ENCODE data around the gene TSPAN14. TPM values are rescaled to one million over a fixed set of nuclear protein-coding genes. Genes with fewer than 3 reads are reported as not detected.

TSPAN14 gene
- total and polyA plus RNA-seq, 10 of the 15 experiments (the other 5 are each of a cell fraction or from before 2014, with no cell fraction given): 2.5 to 31.7 (median 17.9) TPM

DNA sequence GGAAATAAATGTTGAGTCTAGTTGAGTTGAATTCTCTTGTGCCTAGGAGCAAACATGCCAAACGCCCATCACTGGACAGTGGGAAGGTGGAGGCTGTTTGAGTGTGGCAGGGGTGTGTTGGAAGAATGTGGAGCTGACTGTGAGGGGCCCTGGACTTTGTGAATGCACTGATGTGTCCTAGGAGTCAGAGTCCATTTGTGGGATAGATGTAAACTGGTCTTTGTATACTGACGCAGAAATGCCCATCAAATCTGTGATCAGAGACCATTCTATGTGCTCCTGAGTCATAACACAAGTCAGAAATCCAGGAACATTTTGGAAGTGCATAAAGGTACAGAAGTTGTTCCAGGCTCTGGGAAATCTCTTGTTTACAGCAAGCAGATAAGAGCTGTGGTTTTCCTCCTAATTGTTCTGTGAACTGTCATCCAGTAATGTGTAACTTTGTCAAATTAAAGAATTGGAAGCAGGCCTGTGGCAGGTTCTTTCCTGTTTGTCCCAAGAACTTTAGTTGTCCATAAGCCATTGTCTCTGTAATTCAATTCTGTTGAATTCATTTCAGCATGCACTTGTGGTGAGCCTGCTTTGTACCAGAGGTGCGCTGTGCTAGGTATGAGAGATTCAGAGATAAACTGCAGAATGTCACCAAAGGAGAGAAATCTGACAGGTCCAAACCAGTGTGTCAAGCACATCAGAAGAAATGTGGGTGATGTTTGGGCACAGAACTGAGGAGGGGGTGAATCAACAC lies 38.2 kb upstream of the TSPAN14 start (continued):
- TF ChIP-seq ATF7 (IDR thresholded peaks at IDR 0.05; ENCODE audit: low read depth) (no peak), PAX8 (IDR thresholded peaks at IDR 0.05) (no peak)

DNA sequence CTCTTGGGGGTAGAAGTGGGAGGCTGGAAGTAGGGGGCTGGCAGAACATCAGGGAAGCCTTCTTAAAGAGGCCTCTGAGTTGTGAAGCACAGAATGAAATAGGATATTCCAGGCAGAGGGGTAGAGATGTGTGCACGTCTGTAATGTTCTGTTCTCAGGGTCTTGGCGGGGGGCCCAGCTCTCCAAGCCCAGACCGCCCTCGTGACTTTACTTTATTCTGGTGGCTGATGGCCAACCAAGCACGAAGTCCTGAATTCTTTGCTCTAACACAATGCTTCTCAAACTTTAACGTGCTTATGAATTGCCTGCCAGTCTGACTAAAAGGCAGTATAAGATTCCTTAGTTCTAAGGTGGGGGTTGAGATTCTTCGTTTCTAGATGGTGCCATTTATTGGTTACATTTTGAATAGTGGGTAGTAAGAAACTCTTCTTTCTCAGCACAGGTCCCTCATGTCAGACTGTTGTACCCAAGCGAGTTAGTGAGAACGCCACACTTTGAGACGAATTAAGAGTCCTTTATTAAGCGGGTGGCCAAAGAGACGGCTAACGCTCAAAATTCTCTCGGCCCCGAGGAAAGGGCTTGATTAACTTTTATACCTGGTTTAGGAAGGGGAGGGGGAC lies 37.5 kb upstream of the TSPAN14 start:
- DNase-seq (ENCODE audit: low read depth, low spot score) (no peak), FAIRE-seq (no peak), ATAC-seq (no peak)
- Histone ChIP-seq H3K4me3 (no peak overlapping the region), H3K9me3 (replicated peaks; ENCODE audit: control insufficient read depth, insufficient read depth, low read length) (no peaks in the 10 kb centered on the region), H3K27me3 (replicated peaks in 1 of 2; ENCODE audit: control insufficient read depth in 2 of 2, insufficient read depth in 2 of 2, low read length in 1 of 2) (no peaks in the 10 kb centered on the region), H3K4me1 (ENCODE audit: control insufficient read depth, insufficient read depth, low read length) (peaks cover 8% of the 10 kb centered on the region), H3K4me2 (ENCODE audit: control insufficient read depth, insufficient read depth) (no peak overlapping the region), H3K27ac (ENCODE audit: control insufficient read depth, insufficient read depth) (no peak overlapping the region), H3K36me3 (ENCODE audit: control insufficient read depth in 2 of 2, insufficient read depth in 2 of 2, low read length in 1 of 2) (no peaks in the 10 kb centered on the region), H2AFZ (ENCODE audit: control insufficient read depth, low read depth, low read length) (no peak overlapping the region), H4K20me1 (ENCODE audit: control insufficient read depth, insufficient read depth) (no peaks in the 10 kb centered on the region), H3K79me2 (ENCODE audit: control insufficient read depth, insufficient read depth, low read length) (no peaks in the 10 kb centered on the region), H3K9ac (ENCODE audit: control insufficient read depth, insufficient read depth, low read length) (no peak overlapping the region)
- SMC1A ChIA-PET (ENCODE audit: uncharacterized antibody, unreplicated experiment): no interaction called here
- 90% methylated on average over 15 of the region's 15 CpGs for WGBS (ENCODE audit: insufficient coverage, insufficient replicate concordance, low lambda C conversion rate, missing lambda C conversion rate)
- BruUV-seq (replicated peaks): no TSS peak
- RAD21 ChIA-PET (ENCODE audit: unreplicated experiment): no interaction called here
- intact Hi-C loops (cut with micrococcal nuclease; ENCODE audit: unreplicated experiment): no loop called here
- in situ Hi-C loops (cut with MboI): no loop called here
- CTCF ChIA-PET: no interaction called here
- POLR2A ChIA-PET: no interaction called here
- TF ChIP-seq SMARCA5 (IDR thresholded peaks at IDR 0.05) (no peak), NFXL1 (IDR thresholded peaks at IDR 0.05; ENCODE audit: borderline replicate concordance) (no peak), RUNX3 (IDR thresholded peaks at IDR 0.05; ENCODE audit: low read length) (no peak), MYC (IDR thresholded peaks at IDR 0.05; ENCODE audit: insufficient read depth, insufficient read length, insufficient replicate concordance, low read length, severe bottlenecking) (no peak), NBN (IDR thresholded peaks at IDR 0.05) (no peak), CHD2 (IDR thresholded peaks at IDR 0.05; ENCODE audit: borderline replicate concordance, low read depth, low read length) (no peak), ZNF207 (IDR thresholded peaks at IDR 0.05; ENCODE audit: borderline replicate concordance) (no peak), POLR2A (IDR thresholded peaks at IDR 0.05; ENCODE audit: low read depth, low read length) (no peak), POU2F2 (IDR thresholded peaks at IDR 0.05; ENCODE audit: borderline replicate concordance, low read depth, low read length) (no peak), RBBP5 (conservative IDR thresholded peaks at IDR 0.05) (no peak), WRNIP1 (IDR thresholded peaks at IDR 0.05; ENCODE audit: borderline replicate concordance, low read depth, low read length) (no peak), E4F1 (IDR thresholded peaks at IDR 0.05; ENCODE audit: borderline replicate concordance, partially characterized antibody) (no peak)
- TF ChIP-seq, protein P1, sequence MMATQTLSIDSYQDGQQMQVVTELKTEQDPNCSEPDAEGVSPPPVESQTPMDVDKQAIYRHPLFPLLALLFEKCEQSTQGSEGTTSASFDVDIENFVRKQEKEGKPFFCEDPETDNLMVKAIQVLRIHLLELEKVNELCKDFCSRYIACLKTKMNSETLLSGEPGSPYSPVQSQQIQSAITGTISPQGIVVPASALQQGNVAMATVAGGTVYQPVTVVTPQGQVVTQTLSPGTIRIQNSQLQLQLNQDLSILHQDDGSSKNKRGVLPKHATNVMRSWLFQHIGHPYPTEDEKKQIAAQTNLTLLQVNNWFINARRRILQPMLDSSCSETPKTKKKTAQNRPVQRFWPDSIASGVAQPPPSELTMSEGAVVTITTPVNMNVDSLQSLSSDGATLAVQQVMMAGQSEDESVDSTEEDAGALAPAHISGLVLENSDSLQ (IDR thresholded peaks at IDR 0.05): no peak
- TF ChIP-seq, protein P2, sequence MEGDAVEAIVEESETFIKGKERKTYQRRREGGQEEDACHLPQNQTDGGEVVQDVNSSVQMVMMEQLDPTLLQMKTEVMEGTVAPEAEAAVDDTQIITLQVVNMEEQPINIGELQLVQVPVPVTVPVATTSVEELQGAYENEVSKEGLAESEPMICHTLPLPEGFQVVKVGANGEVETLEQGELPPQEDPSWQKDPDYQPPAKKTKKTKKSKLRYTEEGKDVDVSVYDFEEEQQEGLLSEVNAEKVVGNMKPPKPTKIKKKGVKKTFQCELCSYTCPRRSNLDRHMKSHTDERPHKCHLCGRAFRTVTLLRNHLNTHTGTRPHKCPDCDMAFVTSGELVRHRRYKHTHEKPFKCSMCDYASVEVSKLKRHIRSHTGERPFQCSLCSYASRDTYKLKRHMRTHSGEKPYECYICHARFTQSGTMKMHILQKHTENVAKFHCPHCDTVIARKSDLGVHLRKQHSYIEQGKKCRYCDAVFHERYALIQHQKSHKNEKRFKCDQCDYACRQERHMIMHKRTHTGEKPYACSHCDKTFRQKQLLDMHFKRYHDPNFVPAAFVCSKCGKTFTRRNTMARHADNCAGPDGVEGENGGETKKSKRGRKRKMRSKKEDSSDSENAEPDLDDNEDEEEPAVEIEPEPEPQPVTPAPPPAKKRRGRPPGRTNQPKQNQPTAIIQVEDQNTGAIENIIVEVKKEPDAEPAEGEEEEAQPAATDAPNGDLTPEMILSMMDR (IDR thresholded peaks at IDR 0.05 in 2 of 3, conservative IDR thresholded peaks at IDR 0.05 in 1 of 3; ENCODE audit: control insufficient read depth in 2 of 3, extremely low read depth in 1 of 3, insufficient read depth in 1 of 3, low read depth in 3 of 3, low read length in 3 of 3): no peak
